Gastrocnemius medialis (tissue), 4 donors: ENCODE measurements around the gene CHST1. TPM values are rescaled to one million over a fixed set of nuclear protein-coding genes. Genes with fewer than 3 reads are reported as not detected.

Experiments
- ATAC-seq, 2 donors: fragments of 150-250 bp; one replicate each; pipeline ENCODE4 v1.9.1; 2016
- DNase-seq, 2 donors: peaks; one replicate each; pipeline ENCODE4 v3.0.0-alpha.2; 2019
- H3K27ac ChIP-seq, 4 donors: fragments of 200-600 bp; sonication (generic); 1 replicate in 1 of 4; 2 replicates in 3 of 4; pipeline ENCODE4 v1.5.1; 2016 to 2018; ENCODE audit warnings: mild to moderate bottlenecking in 2 of 4, moderate library complexity in 1 of 4
- H3K27me3 ChIP-seq, 3 donors: fragments of 200-600 bp; sonication (generic) in 2 of 3; 1 replicate in 1 of 3; 2 replicates in 2 of 3; pipeline versions ENCODE4 v1.5.1 to v1.6.0; 2016 to 2019; ENCODE audit warnings: mild to moderate bottlenecking in 1 of 3, moderate library complexity in 1 of 3
- H3K36me3 ChIP-seq, 2 donors: fragments of 200-600 bp; sonication (generic) in 1 of 2; one replicate each; pipeline ENCODE4 v1.5.1; 2017 to 2018
- H3K4me1 ChIP-seq, 2 donors: fragments of 200-600 bp; sonication (generic) in 1 of 2; one replicate each; pipeline ENCODE4 v1.5.1; 2016 to 2017; ENCODE audit warnings: mild to moderate bottlenecking in 2 of 2
- H3K4me3 ChIP-seq, 4 donors: fragments of 200-600 bp; sonication (generic) in 3 of 4; 1 replicate in 1 of 4; 2 replicates in 3 of 4; pipeline ENCODE4 v1.5.1; 2016 to 2019; ENCODE audit warnings: mild to moderate bottlenecking in 2 of 4
- H3K9me3 ChIP-seq, 3 donors: fragments of 200-600 bp; sonication (generic) in 2 of 3; 1 replicate in 1 of 3; 2 replicates in 2 of 3; pipeline ENCODE4 v1.5.1; 2016 to 2019
- CTCF ChIP-seq, 5 experiments: fragments of 450-650 bp in 3 of 5; fragments of 200-600 bp in 2 of 5; sonication (generic) in 2 of 5; IDR thresholded peaks in 4 of 5; conservative IDR thresholded peaks in 1 of 5; 1 replicate in 4 of 5; 2 replicates in 1 of 5; pipeline ENCODE4 v1.5.1; 2016 to 2019; ENCODE audit warnings: antibody characterized with exemption in 5 of 5, mild to moderate bottlenecking in 3 of 5, moderate library complexity in 3 of 5
- POLR2A ChIP-seq, 2 donors: fragments of 450-650 bp; IDR thresholded peaks; one replicate each; pipeline ENCODE4 v1.6.1; 2017; ENCODE audit warnings: antibody characterized with exemption in 2 of 2, mild to moderate bottlenecking in 2 of 2, moderate library complexity in 2 of 2
- in situ Hi-C, 4 donors: fragments of 200-750 bp; cut with MboI; loops; one replicate each; pipeline versions ENCODE4 v1.15.0 to v1.8.0; 2017; ENCODE audit warnings: low sequenced_read_pairs in 4 of 4
- intact Hi-C: fragments of 100-400 bp; cut with DNase I; formaldehyde crosslinking; loops from one replicate; pipeline ENCODE4 v1.15.1; 2023; ENCODE audit warnings: low total_unique reads
- total RNA-seq, 4 donors: library from RNA; depleted of rRNA; stranded (reverse); fragments of >200 nt; gene quantifications; one replicate each; pipeline versions ENCODE4 v1.1.0 to v1.2.3, GENCODE V29; 2016

CHST1 gene
- total RNA-seq, 4 donors from 2014 or later = 4.5 to 5.6 (median 5.0) TPM

GRCh38 chr11:45683271-45684058, 18.0 kb upstream of the CHST1 start:
- peak; percentile 76 to 79 for ATAC-seq
- no peaks in the 10 kb centered on the region for H3K4me1 ChIP-seq
- no peak overlapping the region for H3K27ac ChIP-seq
- no peak overlapping the region for H3K4me3 ChIP-seq
- TF ChIP-seq POLR2A (IDR thresholded peaks at IDR 0.05) = no peak
- no peak for TF ChIP-seq CTCF (IDR thresholded peaks at IDR 0.05 in 4 of 5, conservative IDR thresholded peaks at IDR 0.05 in 1 of 5)
- intact Hi-C loops = no loop called here
- no peaks in the 10 kb centered on the region for H3K9me3 ChIP-seq
- H3K36me3 ChIP-seq = no peaks in the 10 kb centered on the region
- no peaks in the 10 kb centered on the region for H3K27me3 ChIP-seq
- in situ Hi-C loops = no loop called here
- no peak for DNase-seq

DNA sequence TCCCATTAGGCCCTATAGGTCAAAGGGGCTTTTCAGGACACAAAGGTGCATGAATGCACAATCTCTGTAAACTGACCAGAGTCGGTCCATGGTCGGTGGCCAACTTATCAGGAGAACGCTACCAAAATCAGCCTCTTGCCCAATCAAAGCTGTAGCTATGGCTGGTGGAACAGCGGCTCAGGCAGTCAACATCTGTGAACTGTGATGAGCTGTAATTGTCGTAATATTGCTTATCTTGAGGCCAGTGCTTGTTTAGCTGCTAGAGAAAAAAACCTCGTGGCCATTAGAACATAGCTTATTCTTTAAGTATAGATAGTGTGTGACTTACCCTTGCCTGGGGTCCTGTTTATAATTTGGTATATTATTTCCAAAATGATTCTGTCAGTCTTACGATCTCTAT, 14.4 kb upstream of the CHST1 start:
- TF ChIP-seq CTCF (IDR thresholded peaks at IDR 0.05 in 4 of 5, conservative IDR thresholded peaks at IDR 0.05 in 1 of 5) (no peak), POLR2A (IDR thresholded peaks at IDR 0.05) (no peak)
- intact Hi-C loops = no loop called here

DNA sequence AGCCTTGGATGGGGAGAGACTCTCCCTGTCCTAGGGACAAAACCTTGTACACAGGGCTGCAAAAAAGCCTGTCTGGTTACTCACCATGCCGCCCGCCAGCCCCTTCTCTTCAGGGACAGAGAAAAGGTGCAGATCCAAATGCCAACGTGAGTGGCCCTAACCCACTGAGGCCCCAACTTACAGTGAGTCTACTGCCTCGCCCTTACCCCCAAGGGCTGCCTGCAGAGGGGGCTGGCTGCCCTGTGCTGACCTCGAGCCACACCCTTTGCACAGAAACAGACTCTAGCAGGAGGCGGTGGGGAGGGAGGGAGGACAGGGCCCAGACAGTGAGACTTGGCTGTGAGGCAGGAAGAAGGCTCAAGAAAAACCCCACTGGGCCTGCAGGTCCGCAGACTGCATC, 13.6 kb upstream of the CHST1 start:
- no peaks in the 10 kb centered on the region for H3K9me3 ChIP-seq
- intact Hi-C loops (no loop called here), in situ Hi-C loops (no loop called here)
- TF ChIP-seq POLR2A (IDR thresholded peaks at IDR 0.05) (no peak), CTCF (IDR thresholded peaks at IDR 0.05 in 4 of 5, conservative IDR thresholded peaks at IDR 0.05 in 1 of 5) (no peak)
- H3K27ac ChIP-seq = no peak overlapping the region
- no peaks in the 10 kb centered on the region for H3K27me3 ChIP-seq
- H3K4me1 ChIP-seq = no peaks in the 10 kb centered on the region
- DNase-seq (no peak), ATAC-seq (no peak)
- H3K4me3 ChIP-seq = no peak overlapping the region
- H3K36me3 ChIP-seq = no peaks in the 10 kb centered on the region

More for the DNA sequence above, 14.4 kb upstream of the CHST1 start:
- Histone ChIP-seq H3K4me3 (no peak overlapping the region), H3K9me3 (no peaks in the 10 kb centered on the region), H3K4me1 (no peaks in the 10 kb centered on the region), H3K36me3 (no peaks in the 10 kb centered on the region), H3K27ac (no peak overlapping the region), H3K27me3 (no peaks in the 10 kb centered on the region)
- ATAC-seq (no peak), DNase-seq (no peak)
- in situ Hi-C loops = no loop called here

DNA sequence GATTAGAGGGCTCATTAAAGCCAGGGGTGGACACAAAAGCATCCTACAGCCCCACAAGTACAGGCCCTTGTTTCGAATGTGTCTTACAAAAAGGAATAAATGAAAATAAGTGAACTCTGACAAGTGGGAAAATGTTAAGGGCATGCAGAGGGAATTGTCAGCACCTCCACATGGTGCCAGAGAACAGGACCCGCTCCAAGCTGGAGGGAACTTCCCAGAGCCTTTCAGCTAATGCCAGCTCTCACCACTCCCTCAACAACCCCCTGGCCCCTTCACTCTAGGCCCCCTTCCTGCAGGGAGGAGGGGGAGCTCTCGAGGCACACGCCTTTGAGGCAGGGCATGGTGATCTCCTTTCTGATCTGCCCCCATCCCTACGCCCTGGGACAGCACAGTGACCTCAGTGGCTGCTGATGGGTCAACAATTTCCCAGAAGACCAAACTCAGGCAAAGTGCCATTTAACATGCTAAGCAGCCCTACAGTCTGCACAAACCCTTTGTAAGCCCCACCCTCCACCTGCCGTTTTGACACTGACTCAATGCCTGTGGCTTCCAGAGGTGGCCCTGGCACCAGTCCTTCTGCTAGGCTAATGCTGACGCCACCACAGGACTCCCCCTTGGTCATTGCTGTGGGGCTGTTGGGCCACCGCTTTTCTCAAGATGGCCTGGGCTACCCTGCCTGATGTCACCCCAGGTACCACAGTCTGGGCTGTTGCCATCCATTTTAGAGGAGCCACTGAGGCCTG, 12.5 kb upstream of the CHST1 start:
- intact Hi-C loops = no loop called here

More for the DNA sequence above, 12.5 kb upstream of the CHST1 start:
- Histone ChIP-seq H3K4me3 (no peak overlapping the region), H3K9me3 (no peaks in the 10 kb centered on the region), H3K27me3 (no peaks in the 10 kb centered on the region), H3K27ac (no peak overlapping the region), H3K36me3 (no peaks in the 10 kb centered on the region), H3K4me1 (no peaks in the 10 kb centered on the region)
- DNase-seq (no peak), ATAC-seq (no peak)
- in situ Hi-C loops = no loop called here
- TF ChIP-seq POLR2A (IDR thresholded peaks at IDR 0.05) = no peak
- TF ChIP-seq CTCF (IDR thresholded peaks at IDR 0.05 in 4 of 5, conservative IDR thresholded peaks at IDR 0.05 in 1 of 5) = no peak
